EL (cell line): ENCODE data around the gene RNF41.
A peak's percentile ranks its signal among the peaks of the same experiment; 100 is the strongest.
"Not testable (repeated sequence)": the region's sequence is repeated elsewhere in the genome, so short reads cannot be mapped to it uniquely, and the experiment has no call there.

Experiments
- DNase-seq: peaks from one replicate; pipeline ENCODE4 v3.0.0-alpha.2; 2016

RNF41 gene

DNA sequence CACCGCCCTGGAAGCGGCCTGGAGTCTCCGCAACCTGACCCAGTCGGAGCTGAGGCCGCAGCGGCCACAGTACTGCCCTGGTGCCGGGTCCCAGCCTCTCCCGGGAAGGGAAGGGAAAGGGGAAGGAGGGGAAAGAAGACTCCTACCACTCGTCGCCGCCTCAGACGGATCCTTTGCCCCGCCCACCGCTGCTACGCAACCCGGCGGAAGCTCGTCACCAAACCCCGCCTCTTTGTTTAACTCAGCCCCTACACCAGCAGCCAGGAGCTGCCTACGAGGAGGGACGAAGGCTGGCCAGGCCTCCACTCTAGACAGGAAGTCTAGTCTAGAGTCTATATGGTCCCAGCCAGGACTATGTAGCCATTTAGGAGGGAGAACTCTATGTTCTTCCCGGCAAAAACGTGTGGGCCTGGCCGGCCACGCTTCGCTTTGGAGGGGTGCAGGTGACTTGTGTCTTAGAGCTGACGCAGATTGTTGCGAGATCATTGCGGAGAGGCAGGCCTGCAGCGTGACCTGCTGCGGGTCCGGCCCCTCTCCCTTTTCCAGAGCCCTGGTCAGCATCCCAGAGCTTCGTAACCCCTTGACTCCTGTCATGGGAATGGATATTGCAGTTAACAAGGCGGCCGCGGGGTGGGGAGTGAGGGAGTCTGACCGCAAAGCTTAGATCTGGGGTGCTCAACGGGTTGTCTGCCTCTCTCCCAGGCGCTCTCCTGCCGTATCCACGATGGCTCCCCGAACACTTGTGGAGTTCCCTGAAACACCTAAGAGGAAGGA is at the start of gene RNF41:
Gene RNF41 (minus strand): TSS at position 166 of the 774 bp plus-strand sequence. CDS start 7,875 bp downstream, outside the sequence.
- DNase-seq, result peak; percentile 98

DNA sequence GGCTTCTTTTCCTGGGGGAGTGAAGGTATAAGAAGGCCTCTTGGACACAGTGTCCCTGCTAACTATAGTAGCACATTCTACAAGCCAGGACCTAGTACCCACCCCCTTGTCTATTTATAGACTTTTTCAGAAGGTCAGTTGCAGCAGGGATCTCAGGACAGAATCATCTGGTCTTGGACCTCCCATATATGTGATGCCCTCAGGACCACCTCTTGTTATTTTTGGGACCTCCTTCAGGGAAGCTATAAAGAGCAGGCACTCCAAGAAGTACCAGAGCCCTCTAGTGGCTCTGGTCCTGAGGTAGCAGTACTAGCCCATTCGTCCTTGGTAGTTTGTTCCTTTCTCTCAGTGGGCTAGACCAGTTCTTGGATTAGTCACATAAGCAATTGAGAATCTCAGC is 49.3 kb upstream of the RNF41 start:
- peak; percentile 34 for DNase-seq

DNA sequence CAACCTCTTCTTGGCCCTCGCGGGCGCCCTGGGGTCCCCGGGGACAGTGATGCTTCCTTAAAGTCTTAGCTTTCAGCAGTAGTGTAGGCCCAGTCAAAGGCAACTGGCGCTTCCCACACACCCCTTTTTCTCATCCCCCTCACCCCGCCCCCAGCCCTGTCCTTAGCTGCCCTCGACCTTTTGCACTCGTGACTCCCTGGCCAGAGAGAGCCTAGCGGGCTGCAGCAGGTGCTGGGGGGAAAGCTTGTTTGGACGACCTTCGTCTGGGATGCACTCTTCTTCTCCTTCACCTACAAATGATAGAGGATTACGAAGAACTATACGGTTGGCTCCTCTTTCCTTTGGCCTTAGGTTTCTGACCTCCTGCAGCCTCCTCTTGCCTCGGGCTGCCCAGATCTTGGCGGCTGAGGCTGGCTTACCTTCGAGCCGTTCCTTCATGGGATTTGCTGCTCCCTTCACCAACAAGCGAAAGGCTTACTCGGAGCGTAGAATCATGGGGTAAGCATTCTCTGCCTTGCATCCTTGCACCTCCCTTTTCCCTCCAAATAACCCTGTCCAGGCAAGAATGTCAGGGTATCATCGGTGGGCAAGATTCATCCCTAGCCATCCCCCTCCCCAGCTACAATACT is 45.8 kb upstream of the RNF41 start:
- DNase-seq, result no peak

DNA sequence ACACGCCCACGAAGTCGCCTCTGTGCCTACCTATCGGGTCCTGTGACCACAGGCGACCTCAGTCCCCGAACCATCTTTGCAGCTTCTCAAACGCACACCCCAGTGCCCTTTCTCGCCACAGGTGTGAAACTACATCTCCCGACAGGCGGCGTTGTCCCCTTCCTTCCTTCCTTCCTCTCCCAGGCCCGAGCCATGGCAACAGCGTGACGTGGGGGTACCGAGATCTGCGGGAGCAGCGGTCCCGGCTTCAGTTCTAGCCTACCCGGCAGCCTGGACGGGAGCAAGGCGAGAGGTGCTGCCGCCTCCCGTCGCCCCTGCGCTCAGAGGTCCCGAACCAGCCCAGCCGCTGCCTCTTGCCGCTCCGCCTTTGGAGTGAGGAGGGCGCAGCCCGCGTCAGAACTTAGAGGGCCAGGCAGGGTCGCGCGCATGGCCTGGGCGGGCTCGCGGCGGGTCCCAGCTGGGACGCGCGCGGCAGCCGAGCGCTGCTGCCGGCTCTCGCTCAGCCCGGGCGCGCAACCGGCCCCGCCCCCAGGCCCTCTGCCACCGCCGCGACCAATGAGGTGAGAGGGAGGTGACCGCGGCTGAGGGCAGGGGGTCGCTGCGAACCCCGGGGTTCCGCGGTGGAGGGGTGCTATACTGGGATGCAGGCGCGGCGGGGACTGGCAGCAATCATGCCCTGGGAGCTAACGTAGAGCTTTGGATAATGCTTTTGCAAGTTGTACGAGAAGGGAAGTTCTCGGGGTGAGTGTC is 45.1 kb upstream of the RNF41 start, which contains the start of gene COQ10A:
Gene COQ10A (plus strand): TSS at position 250 of the 750 bp plus-strand sequence. CDS start 177 bp downstream, at position 427.
- DNase-seq, result peak; percentile 87

- DNase-seq, result not testable (repeated sequence)
These were observed 44.5 kb upstream of the RNF41 start for GRCh38 chr12:56266068-56266692.

DNA sequence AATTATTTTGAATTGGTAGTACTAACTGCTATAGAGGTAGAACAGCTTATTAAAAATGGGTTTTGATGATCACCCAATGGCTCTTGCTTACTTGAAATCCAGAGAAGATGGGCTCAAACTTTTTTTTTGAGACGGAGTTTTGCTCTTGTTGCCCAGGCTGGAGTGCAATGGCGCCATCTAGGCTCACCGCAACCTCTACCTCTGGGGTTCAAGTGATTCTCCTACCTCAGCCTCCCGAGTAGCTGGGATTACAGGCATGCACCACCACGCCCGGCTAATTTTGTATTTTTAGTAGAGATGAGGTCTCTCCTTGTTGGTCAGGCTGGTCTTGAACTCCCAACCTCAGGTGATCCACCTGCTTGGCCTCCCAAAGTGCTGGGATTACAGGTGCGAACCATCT is 41.2 kb upstream of the RNF41 start:
- not testable (repeated sequence) for DNase-seq

DNA sequence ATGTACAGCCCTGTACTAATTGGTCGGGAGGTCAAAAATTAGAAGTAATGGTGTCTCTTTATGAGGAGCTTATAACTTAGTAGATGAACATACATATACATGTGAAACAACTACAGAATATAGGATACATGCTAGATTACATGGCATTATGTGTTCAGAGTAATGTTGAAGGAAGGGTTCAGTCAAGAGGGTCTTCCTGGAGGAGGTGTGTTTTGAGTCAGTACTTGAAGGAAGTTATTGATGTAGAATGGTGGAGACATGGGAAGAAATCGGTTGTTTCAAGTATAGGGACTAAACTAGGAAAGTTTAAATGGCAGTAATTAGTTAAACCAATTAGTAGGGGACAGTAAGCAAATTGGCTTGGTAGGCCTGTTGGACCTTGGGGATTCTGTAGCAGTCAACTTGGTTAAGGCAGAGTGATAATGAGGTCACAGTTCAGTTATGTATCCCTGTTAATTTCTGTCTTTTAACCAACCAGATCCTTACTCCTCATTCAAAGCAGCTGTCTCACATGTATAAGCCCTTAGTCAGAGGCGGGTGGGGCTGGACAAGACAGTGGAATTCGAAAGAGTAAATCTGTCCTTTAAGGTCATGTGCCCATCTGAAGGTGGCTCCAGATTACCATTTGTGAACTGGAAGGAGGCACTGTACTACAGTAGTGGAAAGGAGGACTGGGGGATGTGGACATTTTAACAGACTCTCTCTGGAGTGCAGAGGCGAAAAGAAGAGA is 39.9 kb upstream of the RNF41 start:
- peak; percentile 95 for DNase-seq

DNA sequence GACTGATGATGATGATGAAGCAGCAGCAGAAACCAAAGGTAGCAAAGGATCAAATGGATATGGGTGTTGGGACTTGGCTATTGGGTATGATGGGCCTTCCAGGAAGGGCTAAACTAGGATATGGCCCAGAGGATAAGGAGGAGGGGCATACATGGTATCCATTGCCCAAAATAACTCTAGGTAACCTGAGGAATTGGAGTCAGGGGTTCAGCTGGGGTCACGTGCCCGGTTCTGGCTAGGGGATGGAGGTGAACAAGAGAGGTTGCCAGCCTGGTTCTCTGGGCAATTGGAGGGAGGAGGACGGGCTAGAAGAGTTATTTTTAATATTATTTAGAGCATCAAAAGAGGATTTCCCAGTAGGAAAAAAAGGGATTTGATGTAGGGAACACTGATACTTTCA is 39.2 kb upstream of the RNF41 start:
- DNase-seq, result no peak

GRCh38 chr12:56260380-56260779 is 38.7 kb upstream of the RNF41 start:
- DNase-seq, result no peak

GRCh38 chr12:56258820-56259183 is 37.1 kb upstream of the RNF41 start:
- DNase-seq, result no peak

DNA sequence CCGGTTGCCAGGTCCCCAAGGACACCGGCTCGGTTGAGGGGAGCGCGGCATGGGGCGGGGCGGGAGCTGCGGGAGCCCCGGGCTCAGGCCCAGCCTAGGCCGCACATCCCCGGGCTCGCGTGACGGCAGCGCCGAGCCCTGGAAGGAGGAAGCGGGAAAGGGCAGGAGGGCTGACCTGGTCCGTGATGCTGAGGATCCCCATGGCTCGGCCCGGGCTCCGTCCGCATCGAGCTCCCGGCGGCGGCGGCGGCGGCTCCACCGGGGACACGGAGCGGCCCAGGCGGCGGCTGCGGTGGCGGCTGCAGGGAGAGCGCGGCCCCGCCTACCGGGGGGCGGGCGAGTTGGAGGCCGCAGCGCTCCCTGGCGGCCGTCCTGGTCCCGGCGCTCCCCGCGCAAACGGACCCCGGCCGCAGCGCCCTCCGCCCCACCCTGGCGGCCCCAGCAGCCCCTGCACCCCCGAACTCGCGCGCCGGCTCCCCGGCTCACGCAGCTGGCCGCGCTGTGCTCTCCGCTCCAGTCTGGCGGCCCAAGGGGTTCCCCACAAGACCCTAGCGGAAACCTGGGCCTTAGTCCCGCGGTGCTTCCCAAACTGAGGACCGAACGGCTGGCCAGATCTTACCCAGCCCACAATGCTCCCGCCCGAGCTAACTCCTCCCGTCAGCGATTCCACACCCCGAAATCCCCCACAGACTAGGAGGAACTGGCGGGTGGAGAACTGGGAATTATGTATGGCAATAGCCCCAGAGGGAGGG is 36.5 kb upstream of the RNF41 start, which contains the start of gene ANKRD52:
Gene ANKRD52 (minus strand): TSS at position 317 of the 752 bp plus-strand sequence. CDS start 115 bp downstream, at position 202.
- peak; percentile 83 for DNase-seq

- DNase-seq, result peak; percentile 48
These were observed 35.9 kb upstream of the RNF41 start for GRCh38 chr12:56257491-56258067.

- DNase-seq, result no peak
These were observed 35.3 kb upstream of the RNF41 start for GRCh38 chr12:56257071-56257470.

- DNase-seq, result peak; percentile 81
These were observed 34.7 kb upstream of the RNF41 start for GRCh38 chr12:56256326-56256960.

DNA sequence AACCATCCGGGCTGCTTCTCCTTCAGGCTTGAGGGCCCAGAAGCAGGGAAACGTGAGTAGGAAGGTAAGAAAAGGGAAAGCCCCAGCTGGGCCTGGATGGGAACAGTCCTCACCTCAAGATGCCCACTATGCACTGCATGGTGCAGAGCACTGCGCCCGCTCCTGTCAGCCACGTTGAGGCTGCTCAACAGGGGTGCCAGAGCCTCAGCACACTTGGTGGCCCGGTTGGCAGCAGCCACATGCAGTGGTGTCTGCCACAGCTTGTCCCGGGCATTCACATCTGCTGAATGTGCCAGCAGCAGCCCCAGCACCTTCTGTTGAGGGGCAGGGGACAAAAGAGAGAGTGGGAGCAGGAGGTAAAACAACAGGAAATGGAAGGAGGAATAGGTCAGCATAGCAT is 33.9 kb upstream of the RNF41 start:
- no peak for DNase-seq

GRCh38 chr12:56253091-56253490 is 31.4 kb upstream of the RNF41 start:
- no peak for DNase-seq

DNA sequence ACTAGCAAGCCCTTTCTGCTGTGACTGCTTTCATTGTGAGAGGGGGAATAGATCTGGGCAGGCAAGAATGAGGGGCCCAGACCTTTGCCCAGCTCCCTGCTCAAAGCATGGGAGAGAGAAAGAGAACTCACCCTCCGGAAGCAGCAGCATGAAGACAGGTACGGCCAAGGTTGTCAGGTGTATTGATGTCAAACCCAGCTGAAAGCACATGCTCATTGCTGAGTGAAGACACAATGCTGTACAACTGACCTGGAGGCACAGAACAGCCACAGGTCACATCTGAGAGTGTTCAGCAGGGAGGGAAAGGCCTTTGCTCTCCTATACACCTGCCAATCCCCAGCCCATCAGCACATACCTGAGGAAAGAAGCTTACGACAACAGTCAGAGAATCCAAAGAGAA is 30.9 kb upstream of the RNF41 start:
- DNase-seq, result no peak

DNA sequence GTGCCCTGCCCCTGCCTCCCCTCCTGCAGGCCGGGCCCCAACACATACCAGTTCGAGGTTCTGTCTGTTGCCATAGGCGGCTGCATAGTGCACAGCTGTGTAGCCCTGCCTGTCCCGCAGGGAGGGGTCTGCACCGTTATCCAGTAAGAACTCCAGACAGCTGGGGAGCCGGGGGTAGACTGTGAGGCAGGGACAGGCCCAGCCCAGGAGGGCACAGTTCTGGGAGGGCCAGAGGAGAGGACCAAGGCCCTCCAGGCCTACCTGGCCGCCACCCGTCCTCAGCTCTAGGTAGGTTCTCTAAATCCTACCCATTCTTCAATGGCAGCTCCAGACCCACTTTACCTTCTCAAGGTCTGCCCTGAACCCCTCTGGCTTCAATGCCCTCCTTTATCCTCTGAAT is 27.0 kb upstream of the RNF41 start:
- no peak for DNase-seq

GRCh38 chr12:56247923-56248322 is 26.2 kb upstream of the RNF41 start:
- no peak for DNase-seq

DNA sequence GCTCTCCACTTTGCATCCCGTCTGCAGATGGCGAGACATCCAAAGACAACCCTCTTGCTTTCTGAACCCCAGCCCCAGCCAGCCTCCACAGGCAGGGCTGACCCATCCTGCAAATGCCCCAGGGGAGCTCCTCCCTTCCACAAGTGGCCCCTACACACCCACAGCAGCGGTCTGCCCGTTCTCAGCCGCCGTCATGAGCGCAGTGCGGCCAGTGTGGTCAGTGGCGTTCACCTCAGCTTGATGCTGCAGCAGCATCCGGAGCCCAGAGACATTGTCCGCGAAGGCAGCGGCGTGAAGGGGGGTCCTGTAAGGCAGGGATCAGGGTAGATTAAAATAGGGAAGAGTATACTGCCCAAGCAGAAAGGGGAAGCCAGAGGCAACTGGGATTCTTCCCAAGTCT is 22.8 kb upstream of the RNF41 start:
- DNase-seq, result no peak

GRCh38 chr12:56243731-56244181 is 22.0 kb upstream of the RNF41 start:
- no peak for DNase-seq
